ENCODE data around the gene TECR.

The TECR gene

GRCh38 chr19:14510311-14511228 lies 18.8 kb upstream of the TECR start:
- no peak for DNase-seq

GRCh38 chr19:14511229-14511593 lies 18.2 kb upstream of the TECR start:
- no peak for DNase-seq

DNA sequence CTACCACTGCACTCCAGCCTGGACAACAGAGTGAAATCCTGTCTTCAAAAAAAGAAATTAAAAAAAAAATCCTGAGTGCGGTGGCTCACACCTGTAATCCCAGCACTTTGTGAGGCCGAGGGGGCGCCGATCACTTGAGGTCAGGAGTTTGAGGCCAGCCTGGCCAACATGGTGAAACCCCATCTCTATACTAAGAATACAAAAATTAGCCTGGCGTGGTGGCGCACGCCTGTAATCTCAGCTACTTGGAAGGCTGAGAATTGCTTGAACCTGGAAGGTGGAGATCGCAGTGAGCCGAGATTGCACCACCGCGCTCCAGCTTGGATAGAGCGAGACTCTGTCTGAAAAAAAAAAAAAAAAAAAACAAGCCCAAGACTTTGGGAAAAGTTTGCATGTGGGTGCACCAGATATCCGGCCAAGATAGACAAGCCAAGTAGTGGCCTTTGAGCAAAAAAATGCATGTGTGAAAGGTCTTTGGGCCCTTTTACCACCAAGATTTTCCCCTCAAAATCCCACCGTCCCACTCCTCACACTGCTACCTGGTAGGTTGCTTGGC lies 16.9 kb upstream of the TECR start:
- DNase-seq: no peak

- DNase-seq: no peak
Measured at GRCh38 chr19:14514215-14514863, 15.1 kb upstream of the TECR start.

- no peak for DNase-seq
Measured at GRCh38 chr19:14515501-14516047, 13.8 kb upstream of the TECR start.

- no peak for DNase-seq
Measured at GRCh38 chr19:14516048-14516534, 13.3 kb upstream of the TECR start.

DNA sequence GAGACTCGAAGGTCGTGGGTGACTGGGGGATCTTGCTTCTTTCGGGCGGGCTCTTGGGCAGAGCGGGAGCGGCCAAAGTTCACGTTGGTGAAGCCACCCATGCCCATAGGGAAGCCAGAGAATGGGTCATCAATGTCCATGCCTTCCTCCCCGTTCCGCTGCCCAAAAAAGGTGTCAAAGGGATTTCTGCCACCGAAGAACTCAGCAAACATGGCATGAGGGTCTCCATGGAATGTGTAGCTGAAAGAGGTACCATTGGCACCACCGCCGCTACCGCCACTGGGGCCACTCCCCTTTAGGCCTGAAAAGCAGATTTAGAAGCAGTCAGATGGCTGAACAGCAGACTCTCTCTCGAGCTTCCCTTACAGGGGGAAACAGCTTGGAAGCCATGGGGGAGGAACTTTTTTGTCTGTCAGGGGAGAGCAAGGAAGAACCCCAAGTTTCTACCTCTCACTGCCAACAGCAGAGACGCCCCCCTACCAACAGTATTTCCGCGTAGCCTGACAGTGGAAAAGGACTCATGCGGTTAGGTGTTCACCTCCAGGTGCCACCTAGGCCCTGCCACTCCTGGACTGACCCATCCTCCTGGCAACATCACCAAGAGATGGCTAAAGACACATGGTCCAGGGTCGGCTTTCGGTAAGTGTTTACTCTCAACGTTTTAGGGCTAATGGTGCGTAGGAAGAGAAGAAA lies 12.5 kb upstream of the TECR start:
- no peak for DNase-seq

- DNase-seq: no peak
Measured at GRCh38 chr19:14517446-14517839, 12.0 kb upstream of the TECR start.

DNA sequence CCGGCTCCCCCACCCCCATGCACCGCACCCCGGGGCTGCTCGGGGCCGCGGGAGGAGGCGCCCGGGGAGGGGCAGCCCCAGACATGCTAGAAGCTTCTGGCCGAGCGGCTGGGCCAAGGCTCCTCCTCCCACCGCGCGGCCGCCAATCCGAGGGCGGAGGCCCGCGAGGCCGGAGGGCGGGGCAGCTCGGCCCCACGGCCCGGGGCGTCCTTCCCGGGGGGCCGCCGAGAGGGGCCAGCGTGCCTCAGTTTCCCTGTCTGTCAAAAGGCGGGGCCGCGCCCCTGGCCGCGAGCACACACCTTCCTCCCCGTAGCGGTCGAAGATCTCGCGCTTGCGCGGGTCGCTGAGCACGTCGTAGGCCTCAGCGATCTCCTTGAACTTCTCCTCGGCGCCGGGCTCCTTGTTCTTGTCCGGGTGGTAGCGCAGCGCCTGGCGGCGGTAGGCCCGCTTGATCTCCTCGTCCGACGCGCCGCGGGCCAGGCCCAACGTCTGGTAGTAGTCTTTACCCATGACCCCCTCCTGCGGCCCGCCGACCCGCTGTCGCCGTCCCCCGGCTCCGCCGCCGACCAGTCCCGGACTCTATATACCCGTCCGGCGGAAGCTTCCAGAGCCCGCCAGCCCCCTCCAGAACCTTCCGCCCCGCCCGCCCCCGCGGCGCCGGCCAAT lies 11.4 kb upstream of the TECR start, which contains the start of gene DNAJB1:
Gene DNAJB1 (minus strand): TSS at position 558 of the 666 bp plus-strand sequence. CDS start 48 bp downstream, at position 510.
- no peak for DNase-seq

DNA sequence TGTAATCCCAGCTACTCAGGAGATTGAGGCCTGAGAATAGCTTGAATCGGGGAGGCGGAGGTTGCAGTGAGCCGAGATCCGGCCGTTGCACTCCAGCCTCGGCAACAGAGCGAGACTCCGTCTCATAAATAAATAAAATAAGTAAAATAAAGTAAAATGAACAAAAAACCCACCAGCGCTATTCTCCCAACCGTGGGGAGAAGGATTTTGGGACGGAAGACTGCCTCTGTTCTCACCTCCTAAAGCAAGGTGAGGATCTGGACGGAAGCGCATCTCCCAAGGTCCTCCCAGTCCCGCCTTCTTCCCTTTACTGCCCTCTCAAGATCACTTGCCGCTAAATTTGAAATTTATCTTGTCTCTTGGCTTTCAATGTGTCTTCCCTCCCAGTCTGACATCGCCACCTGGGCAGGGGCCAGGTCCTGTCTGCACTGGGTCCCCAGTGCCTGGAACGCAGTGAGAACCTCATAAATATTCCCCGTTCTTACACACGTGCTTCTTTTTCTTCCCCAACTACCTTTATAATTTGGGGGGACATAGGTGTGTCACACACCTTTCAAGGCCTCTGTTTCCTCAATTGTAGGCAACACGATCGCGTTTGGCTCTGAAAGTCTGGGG lies 10.0 kb upstream of the TECR start:
- DNase-seq: no peak

DNA sequence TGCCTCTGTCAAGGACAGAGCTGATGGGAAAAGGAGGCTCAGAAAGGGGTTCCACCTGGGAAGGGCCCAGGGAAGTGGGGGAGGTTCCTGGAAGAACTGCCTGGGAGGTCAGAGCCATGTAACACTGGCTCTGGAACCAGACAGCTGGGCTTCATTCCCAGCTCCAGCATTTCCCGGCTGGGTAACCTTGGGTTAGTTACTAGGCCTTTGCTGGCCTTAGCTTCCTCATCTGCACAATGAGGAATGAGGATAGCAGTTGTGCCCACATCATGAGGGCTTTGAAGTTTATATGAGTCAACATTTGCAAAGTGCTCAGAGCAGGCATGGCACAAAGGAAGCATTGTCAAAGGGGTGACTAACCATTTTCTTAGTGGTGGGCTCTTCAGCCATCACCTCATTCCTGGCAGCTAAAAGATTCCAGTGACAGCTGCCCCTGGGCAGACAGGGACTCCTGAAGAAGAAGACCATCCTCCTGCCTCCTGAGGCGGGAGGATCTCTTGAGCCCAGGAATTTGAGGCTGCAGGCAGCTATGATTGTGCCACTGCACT lies 9.5 kb upstream of the TECR start:
- no peak for DNase-seq

- no peak for DNase-seq
Measured at GRCh38 chr19:14520543-14520942, 8.9 kb upstream of the TECR start.

GRCh38 chr19:14525729-14526128 lies 3.7 kb upstream of the TECR start:
- DNase-seq: no peak

GRCh38 chr19:14526423-14526822 lies 3.0 kb upstream of the TECR start:
- DNase-seq: no peak

- DNase-seq: no peak
Measured at GRCh38 chr19:14528419-14529253, 758 bp upstream of the TECR start.

- DNase-seq: no peak
Measured at GRCh38 chr19:14530005-14530348, 583 bp downstream of the TECR start.

- DNase-seq: no peak
Measured at GRCh38 chr19:14530506-14530905, 1.1 kb downstream of the TECR start.

DNA sequence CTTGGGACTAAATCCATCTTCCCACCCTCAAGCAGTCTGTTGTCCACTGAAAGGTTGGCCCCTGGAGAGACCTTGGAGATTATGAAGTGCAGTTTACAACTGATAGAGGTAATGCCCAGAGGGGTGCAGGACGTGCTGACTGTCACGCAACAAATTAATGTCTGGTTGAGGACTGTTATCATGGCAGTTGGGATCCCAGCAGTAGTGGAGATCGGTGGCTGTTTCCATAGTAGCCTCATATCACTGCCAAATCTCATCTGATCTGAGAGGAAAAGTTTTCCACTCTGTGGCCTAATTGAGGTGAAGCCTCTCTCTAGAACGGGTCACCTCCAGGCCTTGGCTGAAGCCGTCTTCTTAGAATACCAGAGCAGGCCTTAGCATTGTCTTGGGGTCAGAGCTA lies 4.1 kb downstream of the TECR start:
- DNase-seq: no peak

GRCh38 chr19:14536926-14537692 lies 7.7 kb downstream of the TECR start:
- DNase-seq: no peak

Data from NCI-H2107 (cell line).